OCI-LY7 (cell line): ENCODE data around the gene SLIT3.

Experiments used
- CTCF ChIP-seq: fragments of 200-600 bp; sonication (generic); conservative IDR thresholded peaks from 2 replicates; pipeline ENCODE4 v1.5.1; 2014; ENCODE audit warnings: mild to moderate bottlenecking, antibody characterized with exemption, low read length, moderate library complexity, mixed read lengths
- EZH2phosphoT487 ChIP-seq: fragments of 200-600 bp; sonication (generic); IDR thresholded peaks from 2 replicates; pipeline ENCODE4 v1.6.1; 2018; ENCODE audit warnings: low read depth, borderline replicate concordance, mild to moderate bottlenecking, mixed run types, antibody characterized with exemption, low read length, moderate library complexity, mixed read lengths

GRCh38 chr5:169013208-169013728 is 287.7 kb downstream of the SLIT3 start:
- TF ChIP-seq CTCF (no peak), EZH2phosphoT487 (no peak)
